Neuronal stem cell (in vitro differentiated cells): ENCODE data around the gene SLC9A6.

ENCODE experiments used
- DNase-seq: peaks from one replicate; pipeline ENCODE4 v3.0.0-alpha.2; 2013; ENCODE audit warnings: low spot score
- H2AFZ ChIP-seq: one replicate; pipeline ENCODE4 v1.6.1; 2013; ENCODE audit warnings: mild to moderate bottlenecking, low read length, inconsistent platforms
- H2AK5ac ChIP-seq: 2 replicates; pipeline ENCODE4 v1.6.1; 2013; ENCODE audit warnings: low read depth, mild to moderate bottlenecking, inconsistent platforms, low read length, moderate library complexity, mixed read lengths
- H2BK120ac ChIP-seq: 2 replicates; pipeline ENCODE4 v1.6.1; 2013; ENCODE audit warnings: low read depth, mild to moderate bottlenecking, inconsistent platforms, low read length, moderate library complexity, mixed read lengths
- H2BK12ac ChIP-seq: one replicate; pipeline ENCODE4 v1.6.1; 2013; ENCODE audit warnings: low read length, inconsistent platforms
- H2BK15ac ChIP-seq: 2 replicates; pipeline ENCODE4 v1.6.1; 2013; ENCODE audit warnings: mild to moderate bottlenecking, low read length, inconsistent platforms, mixed read lengths
- H2BK5ac ChIP-seq: one replicate; pipeline ENCODE4 v1.6.1; 2013; ENCODE audit warnings: inconsistent platforms, mild to moderate bottlenecking, low read length, moderate library complexity
- H3K14ac ChIP-seq: one replicate; pipeline ENCODE4 v1.6.1; 2013; ENCODE audit warnings: low read length, inconsistent platforms
- H3K18ac ChIP-seq: 2 replicates; pipeline ENCODE4 v1.6.1; 2013; ENCODE audit warnings: low read length, inconsistent platforms
- H3K23ac ChIP-seq: 2 replicates; pipeline ENCODE4 v1.6.1; 2013; ENCODE audit warnings: low read depth, mild to moderate bottlenecking, mixed read lengths, low read length, inconsistent platforms; ENCODE audit not compliant: poor library complexity
- H3K27ac ChIP-seq: replicated peaks from 3 replicates; pipeline ENCODE4 v1.5.1; 2013; ENCODE audit warnings: low read length, inconsistent platforms
- H3K27me3 ChIP-seq, 3 experiments: 2 replicates each; pipeline ENCODE4 v1.6.1; 2013; ENCODE audit warnings: low read length in 3 of 3, mild to moderate bottlenecking in 2 of 3, inconsistent platforms in 1 of 3, low read depth in 1 of 3, mixed read lengths in 1 of 3, moderate library complexity in 1 of 3; ENCODE audit not compliant: control insufficient read depth in 3 of 3, insufficient read depth in 3 of 3
- H3K36me3 ChIP-seq, 2 donors: replicated peaks in 1 of 2; 2 replicates each; pipeline ENCODE4 v1.6.1; 2013; ENCODE audit warnings: low read length in 2 of 2; ENCODE audit not compliant: control insufficient read depth in 2 of 2, insufficient read depth in 2 of 2
- H3K4ac ChIP-seq: 2 replicates; pipeline ENCODE4 v1.6.1; 2013; ENCODE audit warnings: inconsistent platforms, mild to moderate bottlenecking, low read length, moderate library complexity
- H3K4me1 ChIP-seq, 2 donors: 1 replicate in 1 of 2; 2 replicates in 1 of 2; pipeline ENCODE4 v1.6.1; 2013; ENCODE audit warnings: low read length in 2 of 2, low read depth in 1 of 2; ENCODE audit not compliant: control insufficient read depth in 2 of 2, insufficient read depth in 1 of 2
- H3K4me2 ChIP-seq: one replicate; pipeline ENCODE4 v1.6.1; 2013; ENCODE audit warnings: mild to moderate bottlenecking, low read length, inconsistent platforms; ENCODE audit not compliant: insufficient read depth, poor library complexity, severe bottlenecking
- H3K4me3 ChIP-seq, 2 donors: 2 replicates each; pipeline ENCODE4 v1.5.1; 2013; ENCODE audit warnings: low read length in 2 of 2, mild to moderate bottlenecking in 2 of 2, inconsistent platforms in 1 of 2, moderate library complexity in 1 of 2
- H3K79me1 ChIP-seq: one replicate; pipeline ENCODE4 v1.6.1; 2013; ENCODE audit warnings: low read depth, mild to moderate bottlenecking, inconsistent platforms, low read length, moderate library complexity
- H3K9ac ChIP-seq: one replicate; pipeline ENCODE4 v1.6.1; 2013; ENCODE audit warnings: mild to moderate bottlenecking, low read depth, low read length, inconsistent platforms; ENCODE audit not compliant: poor library complexity
- H3K9me3 ChIP-seq, 2 donors: replicated peaks in 1 of 2; 2 replicates each; pipeline versions ENCODE3 to v1.6.1; 2013; ENCODE audit warnings: low read length in 2 of 2, mild to moderate bottlenecking in 2 of 2, inconsistent platforms in 1 of 2, low read depth in 1 of 2, mixed read lengths in 1 of 2, moderate library complexity in 1 of 2; ENCODE audit not compliant: control insufficient read depth in 2 of 2, insufficient read depth in 1 of 2
- H4K8ac ChIP-seq: one replicate; pipeline ENCODE4 v1.6.1; 2013; ENCODE audit warnings: low read depth, mild to moderate bottlenecking, inconsistent platforms, low read length, moderate library complexity
- H4K91ac ChIP-seq: one replicate; pipeline ENCODE4 v1.6.1; 2013; ENCODE audit warnings: low read length, low read depth, mild to moderate bottlenecking, inconsistent platforms; ENCODE audit not compliant: poor library complexity
- WGBS, 2 donors: extraction: QIAGEN DNeasy Blood & Tissue Kit; methylation state at CpG; one replicate each; pipeline ENCODE4 v1.1.7; 2013; ENCODE audit warnings: missing lambda C conversion rate in 2 of 2, mixed read lengths in 1 of 2; ENCODE audit not compliant: insufficient read length in 2 of 2, insufficient replicate concordance in 1 of 2; ENCODE audit errors: extremely low coverage in 2 of 2; 5-methylcytosine and 5-hydroxymethylcytosine counted together

Gene SLC9A6

DNA sequence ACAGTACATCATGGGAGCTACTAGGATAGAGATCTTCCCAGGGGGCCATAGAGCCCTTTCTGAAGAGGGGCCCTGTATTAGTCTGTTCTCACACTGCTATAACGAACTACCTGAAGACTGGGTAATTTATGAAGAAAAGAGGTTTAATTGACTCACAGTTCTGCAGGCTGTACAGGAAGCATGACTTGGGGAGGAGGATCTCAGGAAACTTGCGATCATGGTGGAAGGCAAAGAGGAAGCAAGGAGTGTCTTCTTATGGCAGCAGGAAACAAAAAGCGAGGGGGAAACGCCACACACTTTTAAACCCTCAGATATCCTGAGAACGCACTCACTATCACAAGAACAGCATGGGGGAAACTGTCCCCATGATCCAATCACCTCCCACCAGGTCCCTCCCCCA, 4.2 kb upstream of the SLC9A6 start:
- H3K14ac ChIP-seq = no peak overlapping the region
- no peak for DNase-seq
- no peak overlapping the region for H3K9ac ChIP-seq
- H2BK120ac ChIP-seq = no peak overlapping the region
- no peak overlapping the region for H2AFZ ChIP-seq
- no peak overlapping the region for H4K8ac ChIP-seq
- H3K4me3 ChIP-seq = no peak overlapping the region
- H2BK5ac ChIP-seq = no peak overlapping the region
- no peak overlapping the region for H3K4ac ChIP-seq
- no peak overlapping the region for H3K18ac ChIP-seq
- no peaks in the 10 kb centered on the region for H3K36me3 ChIP-seq
- no peak overlapping the region for H3K27ac ChIP-seq
- no peak overlapping the region for H2BK12ac ChIP-seq
- H3K9me3 ChIP-seq = no peaks in the 10 kb centered on the region
- no peak overlapping the region for H3K4me2 ChIP-seq
- H2BK15ac ChIP-seq = no peak overlapping the region
- no peaks in the 10 kb centered on the region for H3K4me1 ChIP-seq
- no peak overlapping the region for H4K91ac ChIP-seq
- H3K23ac ChIP-seq = no peak overlapping the region
- no peaks in the 10 kb centered on the region for H3K79me1 ChIP-seq
- H2AK5ac ChIP-seq = no peak overlapping the region
- H3K27me3 ChIP-seq = no peaks in the 10 kb centered on the region
- no CpG with 5 or more reads among the region's 5 CpGs for WGBS, 2 donors

DNA sequence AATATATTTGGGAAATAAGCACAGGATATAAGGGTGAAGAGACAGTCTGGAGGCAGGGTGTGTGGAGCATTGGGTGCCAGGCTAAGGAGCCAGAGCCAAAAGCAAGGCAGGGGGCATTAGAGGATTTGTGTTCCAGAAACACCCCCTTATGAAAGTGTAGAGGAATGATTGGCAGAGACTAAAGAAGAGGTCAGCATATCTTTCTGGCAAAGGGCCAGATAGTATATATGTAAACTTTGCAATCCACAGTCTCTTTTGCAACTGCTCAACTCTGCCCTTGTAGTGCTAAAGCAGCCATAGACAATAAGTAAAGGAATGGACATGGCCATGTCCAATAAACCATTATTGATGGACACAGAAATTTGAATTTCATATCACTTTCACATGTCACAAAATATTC, 3.6 kb upstream of the SLC9A6 start:
- no peaks in the 10 kb centered on the region for H3K9me3 ChIP-seq
- H3K4me2 ChIP-seq = no peak overlapping the region

DNA sequence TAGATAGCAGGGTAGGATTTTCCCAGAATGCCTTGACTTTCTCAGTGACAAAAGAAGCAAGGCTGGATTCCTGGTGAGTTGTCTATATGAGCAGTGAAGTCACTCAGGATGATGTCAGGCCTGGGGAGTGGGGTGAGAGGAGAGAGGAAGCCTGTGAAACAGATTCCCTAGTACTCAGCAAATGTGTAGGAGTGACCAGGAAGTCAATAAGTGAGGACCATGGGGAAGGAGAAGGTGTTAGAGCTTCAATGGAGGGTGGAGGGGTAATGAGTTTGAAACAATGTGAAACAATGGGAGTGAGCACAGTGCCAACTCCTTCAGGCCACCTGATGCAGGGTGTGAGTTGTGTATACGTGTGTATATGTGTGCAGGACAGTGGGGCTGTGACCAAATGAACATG, 2.4 kb upstream of the SLC9A6 start:
- Histone ChIP-seq H2AFZ (no peak overlapping the region), H3K36me3 (no peaks in the 10 kb centered on the region), H3K27me3 (no peaks in the 10 kb centered on the region)

More for the DNA sequence above, 3.6 kb upstream of the SLC9A6 start:
- Histone ChIP-seq H3K36me3 (no peaks in the 10 kb centered on the region), H3K9ac (no peak overlapping the region), H3K14ac (no peak overlapping the region), H4K91ac (no peak overlapping the region), H3K79me1 (no peaks in the 10 kb centered on the region), H2BK120ac (no peak overlapping the region), H2BK12ac (no peak overlapping the region), H3K18ac (no peak overlapping the region), H3K27ac (no peak overlapping the region), H3K27me3 (no peaks in the 10 kb centered on the region), H2BK5ac (no peak overlapping the region), H3K4me1 (no peaks in the 10 kb centered on the region), H3K4ac (no peak overlapping the region), H2AFZ (no peak overlapping the region), H4K8ac (no peak overlapping the region), H2BK15ac (no peak overlapping the region), H3K4me3 (no peak overlapping the region), H3K23ac (no peak overlapping the region), H2AK5ac (no peak overlapping the region)
- DNase-seq = no peak

GRCh38 chrX:135984256-135984655, 979 bp upstream of the SLC9A6 start:
- H4K91ac ChIP-seq = no peak overlapping the region
- no peak overlapping the region for H2BK120ac ChIP-seq
- H3K9ac ChIP-seq = no peak overlapping the region
- peak overlapping the region in 1 of 2 donors; percentile 92 for H3K4me3 ChIP-seq
- no peaks in the 10 kb centered on the region for H3K79me1 ChIP-seq
- H3K4me1 ChIP-seq = no peaks in the 10 kb centered on the region
- no CpG with 5 or more reads among the region's 2 CpGs for WGBS, 2 donors
- H3K18ac ChIP-seq = no peak overlapping the region
- H3K4me2 ChIP-seq = no peak overlapping the region
- H3K23ac ChIP-seq = no peak overlapping the region
- peak overlapping the region; percentile 89 for H2AFZ ChIP-seq
- DNase-seq = no peak
- no peak overlapping the region for H3K27ac ChIP-seq
- no peak overlapping the region for H2AK5ac ChIP-seq
- H3K9me3 ChIP-seq = no peaks in the 10 kb centered on the region
- no peak overlapping the region for H2BK12ac ChIP-seq
- H3K4ac ChIP-seq = no peak overlapping the region
- no peak overlapping the region for H2BK5ac ChIP-seq
- no peak overlapping the region for H3K14ac ChIP-seq
- H3K36me3 ChIP-seq = no peaks in the 10 kb centered on the region
- H4K8ac ChIP-seq = no peak overlapping the region
- no peak overlapping the region for H2BK15ac ChIP-seq
- H3K27me3 ChIP-seq = no peaks in the 10 kb centered on the region

More for the DNA sequence above, 2.4 kb upstream of the SLC9A6 start:
- H3K14ac ChIP-seq = no peak overlapping the region
- H2BK15ac ChIP-seq = no peak overlapping the region
- H3K4me3 ChIP-seq = no peak overlapping the region
- H3K9me3 ChIP-seq = no peaks in the 10 kb centered on the region
- H3K23ac ChIP-seq = no peak overlapping the region
- H2BK12ac ChIP-seq = no peak overlapping the region
- H3K4me2 ChIP-seq = no peak overlapping the region
- H3K27ac ChIP-seq = no peak overlapping the region
- H2AK5ac ChIP-seq = no peak overlapping the region
- no peak overlapping the region for H2BK120ac ChIP-seq
- no peak overlapping the region for H3K4ac ChIP-seq
- H4K91ac ChIP-seq = no peak overlapping the region
- H4K8ac ChIP-seq = no peak overlapping the region
- no CpG with 5 or more reads among the region's 1 CpG for WGBS, 2 donors
- no peak for DNase-seq
- H3K79me1 ChIP-seq = no peaks in the 10 kb centered on the region
- no peak overlapping the region for H3K9ac ChIP-seq
- H2BK5ac ChIP-seq = no peak overlapping the region
- H3K18ac ChIP-seq = no peak overlapping the region
- H3K4me1 ChIP-seq = no peaks in the 10 kb centered on the region
